HG03571 (cell line): Measurements from ENCODE around the gene UROD.

Source experiments
- ATAC-seq: cut with Tn5 transposase; IDR thresholded peaks from one replicate; pipeline ENCODE4 v1.9.1; 2021; ENCODE audit not compliant: unreplicated experiment

UROD gene

DNA sequence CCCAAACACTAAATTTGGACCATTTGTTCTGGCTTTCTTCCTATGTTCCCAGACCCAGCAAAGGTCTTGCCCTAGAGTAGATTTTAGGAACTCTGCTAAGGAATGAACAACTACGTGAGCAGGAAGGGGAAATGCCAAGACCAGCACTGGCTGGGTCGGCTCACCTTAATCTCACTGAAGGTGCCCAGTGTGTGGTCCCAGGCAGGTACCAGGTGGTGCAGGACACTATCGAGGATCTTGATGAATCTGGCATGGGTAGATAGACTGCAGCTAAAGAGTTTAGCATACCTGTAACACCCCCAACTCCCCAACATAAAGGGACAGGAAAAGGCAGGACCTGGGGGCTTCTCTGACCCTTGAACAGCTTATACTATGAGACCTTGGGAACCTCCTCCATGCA lies 4.0 kb upstream of the UROD start:
- no peak for ATAC-seq

DNA sequence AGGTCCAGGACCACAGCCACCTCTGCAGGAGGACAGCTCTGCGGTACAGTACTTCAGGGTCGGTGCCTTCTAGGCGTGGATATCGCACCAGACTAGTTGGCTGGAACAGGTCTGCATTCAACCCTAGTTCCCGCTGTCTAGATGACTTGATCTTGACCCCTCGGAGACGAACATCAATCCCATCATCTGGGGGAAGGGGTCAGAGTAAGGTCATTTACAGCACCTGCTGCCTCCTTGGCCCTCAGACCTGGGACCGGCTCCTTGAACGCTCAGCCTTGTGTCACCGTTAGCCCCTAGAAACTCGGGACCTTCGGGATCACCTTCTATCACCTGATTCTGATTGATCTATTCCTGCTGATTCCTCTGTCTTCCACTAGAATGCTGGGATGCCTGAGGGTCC lies 3.5 kb upstream of the UROD start:
- ATAC-seq: no peak

DNA sequence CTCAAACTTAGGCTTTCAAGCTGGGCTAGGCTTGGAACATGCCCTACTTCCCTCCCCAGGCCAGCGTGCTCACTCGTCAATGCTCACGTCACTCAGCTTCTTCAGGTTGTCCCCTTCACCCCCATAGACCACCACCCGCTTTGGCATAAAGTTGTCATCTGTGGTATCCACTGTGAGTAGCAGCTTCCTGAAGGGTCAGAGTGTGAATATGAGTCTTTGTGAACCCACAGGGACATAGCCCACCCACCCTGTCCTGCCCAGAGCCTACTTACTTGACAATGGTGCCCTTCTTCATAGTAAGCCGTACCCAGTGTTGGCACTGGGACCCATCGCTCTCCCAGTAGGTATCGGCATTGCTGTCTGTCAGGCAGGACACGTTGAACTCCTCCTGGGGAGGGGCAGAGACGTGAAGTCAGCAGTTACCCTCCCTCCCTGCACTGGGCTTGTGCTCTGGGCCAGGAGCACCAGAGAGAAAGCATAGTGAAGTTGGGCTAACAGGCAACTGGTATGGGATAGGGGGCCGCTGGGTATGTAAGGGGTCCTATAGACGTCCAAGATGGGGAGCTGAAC lies 2.7 kb upstream of the UROD start:
- no peak for ATAC-seq

DNA sequence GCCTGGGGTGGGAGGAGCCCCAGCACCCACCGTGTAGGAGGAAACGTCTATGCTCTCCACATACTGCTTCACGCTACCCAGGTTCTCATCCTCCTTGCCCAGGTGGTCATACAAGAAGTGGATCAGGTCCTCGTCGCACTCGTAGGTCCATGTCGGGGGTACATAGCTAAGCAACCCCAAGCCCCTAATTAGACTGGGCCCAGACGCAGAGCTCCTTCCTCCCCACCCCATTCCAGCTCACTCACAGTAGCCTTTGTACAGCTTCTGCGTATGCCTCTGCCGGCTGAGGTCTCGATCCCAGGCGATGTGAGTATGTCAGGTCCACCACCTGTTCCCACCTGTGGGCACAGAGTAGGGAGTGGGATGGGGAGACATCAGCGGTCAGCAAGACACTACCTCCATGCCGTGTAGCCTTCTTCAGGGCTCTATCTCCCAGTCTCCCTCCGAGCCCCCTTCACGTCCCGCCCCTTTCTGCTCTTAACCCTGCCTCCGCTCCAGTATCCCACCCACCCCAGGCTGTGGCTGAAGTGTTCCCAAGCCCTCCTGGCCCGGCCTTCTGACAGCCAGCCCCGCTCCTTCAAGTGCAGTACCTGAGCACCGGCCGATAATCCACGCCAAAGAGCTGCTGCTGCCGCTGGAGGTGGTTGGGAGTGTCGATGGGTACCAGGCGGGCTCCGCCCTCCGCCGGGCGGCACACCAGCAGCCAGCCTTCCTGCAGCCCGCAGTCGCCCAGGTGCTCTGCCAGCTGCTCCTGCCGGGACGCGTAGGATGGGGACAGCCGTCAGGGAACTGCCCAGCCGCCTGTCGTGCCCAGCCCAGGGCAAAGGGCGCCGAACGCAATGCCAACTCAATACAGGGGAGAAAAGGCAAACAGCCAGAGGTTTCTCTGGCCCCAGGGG lies 1.8 kb upstream of the UROD start:
- ATAC-seq: no peak

DNA sequence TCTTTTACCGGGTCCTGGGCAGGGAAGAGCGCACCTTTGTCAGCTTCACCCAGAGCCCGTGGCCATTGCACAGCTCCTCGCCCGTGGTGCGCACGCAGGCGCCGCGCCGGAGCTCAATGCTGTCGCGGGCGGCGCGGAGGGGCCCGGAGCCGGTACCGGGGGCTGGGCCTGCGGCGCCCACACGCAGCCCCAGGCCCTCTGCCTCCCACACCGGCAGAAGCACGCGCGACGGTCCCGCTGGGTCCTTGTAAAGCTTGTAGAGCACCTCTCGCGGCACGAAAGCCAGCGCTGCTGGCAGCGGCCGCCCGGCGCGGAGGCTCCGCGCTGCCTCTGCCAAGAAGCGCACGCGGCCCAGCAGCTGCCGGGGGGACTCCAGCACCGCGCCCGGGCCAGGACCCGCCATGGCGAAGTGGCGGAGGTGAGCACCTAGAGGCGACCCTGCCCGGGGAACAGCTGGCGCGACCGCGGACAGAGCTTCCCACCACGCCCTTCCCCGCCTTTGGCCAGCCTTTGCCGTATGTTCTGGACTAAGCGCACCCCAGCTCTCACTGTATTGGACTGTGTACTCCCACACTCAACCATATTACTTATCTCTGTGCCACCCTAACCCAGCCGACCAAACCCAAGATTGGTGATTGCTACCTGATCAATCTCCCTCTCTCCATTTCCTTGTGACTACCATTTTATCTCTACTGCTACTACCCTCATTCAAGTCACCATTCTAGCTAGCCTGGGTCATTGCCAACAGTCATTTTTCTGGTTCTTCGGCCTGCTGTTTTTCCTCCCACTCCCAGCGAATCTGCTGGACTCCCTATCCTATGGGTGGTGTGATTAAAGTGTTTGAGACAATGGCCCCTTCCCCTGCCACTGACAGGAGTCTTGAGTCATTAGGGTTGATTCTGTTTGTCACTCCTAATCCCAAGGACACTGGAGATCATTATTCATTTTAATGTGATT lies 921 bp upstream of the UROD start, which contains the start of gene HECTD3:
Gene HECTD3 (minus strand): TSS at position 470 of the 957 bp plus-strand sequence. CDS start 67 bp downstream, at position 403.
- peak; percentile 67 for ATAC-seq

DNA sequence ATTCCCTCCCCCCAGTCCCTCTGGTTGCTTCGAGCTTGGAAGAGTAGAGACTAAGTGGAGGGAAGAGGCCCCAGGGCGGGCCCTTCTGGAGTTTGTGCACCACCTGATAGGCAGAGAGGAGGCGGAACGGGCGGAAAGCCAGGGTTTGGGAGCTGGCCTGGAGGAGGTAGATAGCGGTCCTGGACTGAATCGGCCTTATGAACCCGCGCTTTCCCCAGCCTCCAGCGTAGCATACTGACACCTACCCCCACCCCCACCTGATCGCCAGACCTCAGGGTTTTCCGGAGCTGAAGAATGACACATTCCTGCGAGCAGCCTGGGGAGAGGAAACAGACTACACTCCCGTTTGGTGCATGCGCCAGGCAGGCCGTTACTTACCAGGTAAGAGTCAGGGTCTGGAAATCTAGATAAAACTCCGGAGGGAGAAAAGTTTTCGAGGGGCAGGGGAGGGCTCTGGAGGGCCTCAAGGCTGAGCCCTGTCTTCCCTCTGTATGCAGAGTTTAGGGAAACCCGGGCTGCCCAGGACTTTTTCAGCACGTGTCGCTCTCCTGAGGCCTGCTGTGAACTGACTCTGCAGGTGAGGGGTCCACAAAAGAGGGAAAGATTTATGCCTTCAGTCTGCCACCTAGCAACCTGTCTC lies 705 bp downstream of the UROD start:
- no peak for ATAC-seq

DNA sequence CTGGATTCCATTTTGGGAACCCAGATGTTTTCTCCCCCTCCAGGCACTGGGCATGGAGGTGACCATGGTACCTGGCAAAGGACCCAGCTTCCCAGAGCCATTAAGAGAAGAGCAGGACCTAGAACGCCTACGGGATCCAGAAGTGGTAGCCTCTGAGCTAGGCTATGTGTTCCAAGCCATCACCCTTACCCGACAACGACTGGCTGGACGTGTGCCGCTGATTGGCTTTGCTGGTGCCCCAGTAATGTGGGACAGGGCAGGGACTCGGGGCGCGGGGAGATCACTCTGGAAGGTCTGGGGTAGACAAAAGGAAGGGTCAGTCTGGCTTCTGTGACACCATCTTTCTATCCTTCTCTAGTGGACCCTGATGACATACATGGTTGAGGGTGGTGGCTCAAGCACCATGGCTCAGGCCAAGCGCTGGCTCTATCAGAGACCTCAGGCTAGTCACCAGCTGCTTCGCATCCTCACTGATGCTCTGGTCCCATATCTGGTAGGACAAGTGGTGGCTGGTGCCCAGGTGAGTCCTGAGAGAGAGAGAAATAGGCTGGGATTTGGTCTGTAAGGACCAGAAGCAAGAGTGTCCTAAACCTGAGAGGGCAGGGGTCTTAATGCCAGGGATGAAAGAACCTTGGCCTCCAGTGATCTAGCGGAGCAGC lies 1.6 kb downstream of the UROD start:
- ATAC-seq: no peak

DNA sequence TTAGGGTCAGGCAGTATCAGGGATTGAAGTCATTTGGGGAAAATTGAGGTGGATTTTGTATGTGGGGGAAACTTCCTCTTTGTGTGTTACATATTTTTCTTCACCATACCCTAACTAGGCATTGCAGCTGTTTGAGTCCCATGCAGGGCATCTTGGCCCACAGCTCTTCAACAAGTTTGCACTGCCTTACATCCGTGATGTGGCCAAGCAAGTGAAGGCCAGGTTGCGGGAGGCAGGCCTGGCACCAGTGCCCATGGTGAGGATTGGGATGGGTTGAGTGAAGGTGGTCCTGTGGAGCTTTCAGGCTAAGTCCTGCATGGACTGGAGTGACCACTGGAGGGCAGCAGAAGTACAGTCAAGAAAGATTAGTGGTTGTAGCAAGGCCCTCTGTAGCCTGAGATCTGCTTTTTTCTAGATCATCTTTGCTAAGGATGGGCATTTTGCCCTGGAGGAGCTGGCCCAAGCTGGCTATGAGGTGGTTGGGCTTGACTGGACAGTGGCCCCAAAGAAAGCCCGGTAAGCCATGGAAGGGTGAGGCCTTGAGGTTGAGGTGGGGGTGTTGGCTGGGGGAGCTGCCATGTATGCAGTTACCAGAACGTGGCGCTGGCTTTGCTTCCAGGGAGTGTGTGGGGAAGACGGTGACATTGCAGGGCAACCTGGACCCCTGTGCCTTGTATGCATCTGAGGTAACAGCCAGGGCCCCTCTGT lies 2.4 kb downstream of the UROD start:
- ATAC-seq: no peak

DNA sequence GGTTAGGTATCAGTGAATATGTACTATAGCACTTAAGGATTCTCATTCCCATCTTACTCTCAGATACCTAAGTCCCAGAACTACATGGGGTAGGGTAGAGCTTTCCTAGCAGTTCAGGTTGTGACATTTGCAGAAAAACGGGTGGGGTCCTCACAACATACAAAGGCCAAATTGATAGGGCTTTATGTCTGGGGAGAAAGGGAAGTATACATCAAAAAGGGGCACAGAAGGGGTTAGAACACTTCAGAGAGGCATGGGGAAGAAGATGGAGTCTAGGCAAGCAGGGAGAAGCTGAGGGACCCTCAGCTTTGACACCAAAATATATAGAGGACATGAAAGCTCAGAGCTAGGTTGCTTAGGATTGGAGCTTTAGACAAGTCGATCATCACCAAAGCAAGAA lies 3.6 kb downstream of the UROD start:
- ATAC-seq: no peak

DNA sequence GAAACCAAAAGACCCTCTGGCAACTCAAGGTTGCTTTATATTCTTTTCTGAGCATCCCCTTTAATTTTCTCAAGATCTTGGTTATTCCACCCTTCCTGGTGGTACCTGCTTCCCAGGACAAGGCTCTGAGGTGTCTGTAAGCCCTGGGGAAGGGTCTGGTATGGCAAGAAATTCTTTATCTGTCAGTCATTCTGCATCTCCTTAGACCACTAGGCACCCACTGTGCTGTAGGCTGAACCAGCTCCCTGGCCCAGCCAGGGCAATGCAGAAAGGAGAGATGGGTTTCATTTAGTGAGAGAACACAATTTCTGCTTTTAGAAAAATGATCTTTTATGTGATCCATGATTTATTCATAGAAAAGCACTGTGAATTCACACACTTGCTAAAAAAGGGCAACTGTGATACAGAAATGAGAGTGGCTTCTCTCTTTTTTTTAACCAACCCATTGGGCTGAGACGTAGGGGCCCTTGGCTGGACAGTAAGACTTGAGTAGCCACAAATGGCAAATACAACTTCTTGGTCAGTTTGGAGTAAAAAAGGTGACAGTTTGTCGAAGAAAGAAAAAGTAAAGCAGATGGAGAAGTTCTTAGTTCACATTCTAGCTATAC lies 4.1 kb downstream of the UROD start:
- no peak for ATAC-seq

DNA sequence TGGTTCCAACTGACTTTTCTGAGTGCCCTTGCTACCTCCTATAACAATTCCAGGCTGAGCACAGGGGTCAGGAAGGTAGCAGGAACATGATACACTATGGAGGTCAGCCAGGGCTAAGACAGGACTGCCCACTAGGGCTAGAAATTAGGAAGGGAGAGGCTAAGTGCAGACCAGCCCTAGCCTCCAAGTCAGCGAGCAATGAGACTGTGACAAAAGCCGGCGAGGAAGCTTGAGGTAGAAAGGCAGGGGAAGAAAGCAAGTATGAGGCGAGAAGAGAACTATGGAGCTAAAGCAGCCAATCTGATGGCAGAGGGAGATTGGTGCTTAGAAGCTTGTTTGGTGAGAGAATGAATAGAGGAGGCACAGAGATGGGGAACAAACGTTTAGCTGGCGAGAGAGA lies 4.7 kb downstream of the UROD start:
- no peak for ATAC-seq

DNA sequence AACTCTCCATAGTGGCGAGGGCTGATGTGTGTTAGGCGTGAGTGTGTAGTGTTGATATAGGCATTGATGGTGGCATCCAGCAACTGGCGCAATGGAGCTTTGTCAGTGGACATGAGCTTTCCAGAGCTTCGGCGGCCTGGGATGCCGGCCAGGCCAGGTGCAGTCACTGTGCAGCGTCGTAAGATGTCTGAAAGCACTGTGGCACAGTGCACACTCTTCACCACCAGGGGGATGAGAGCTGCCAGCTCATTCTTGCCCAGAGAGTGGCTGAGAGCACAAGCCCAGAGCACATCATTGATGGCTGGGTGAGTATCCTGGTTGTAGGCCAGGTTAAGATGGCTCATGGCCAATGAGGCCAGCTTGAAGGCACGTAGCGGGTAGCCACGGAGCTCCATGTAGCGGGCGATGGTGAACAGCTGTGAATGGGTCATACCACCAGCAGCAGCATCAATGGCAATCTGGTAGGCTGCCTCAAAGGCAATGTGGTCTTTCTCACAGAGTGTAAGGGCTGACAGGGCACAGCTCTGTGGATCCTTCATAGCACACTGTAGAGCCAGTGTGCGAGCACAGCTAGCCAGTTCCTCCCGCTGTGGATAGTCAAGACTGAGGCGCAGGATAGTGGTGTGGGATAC lies 6.7 kb downstream of the UROD start:
- ATAC-seq: no peak

DNA sequence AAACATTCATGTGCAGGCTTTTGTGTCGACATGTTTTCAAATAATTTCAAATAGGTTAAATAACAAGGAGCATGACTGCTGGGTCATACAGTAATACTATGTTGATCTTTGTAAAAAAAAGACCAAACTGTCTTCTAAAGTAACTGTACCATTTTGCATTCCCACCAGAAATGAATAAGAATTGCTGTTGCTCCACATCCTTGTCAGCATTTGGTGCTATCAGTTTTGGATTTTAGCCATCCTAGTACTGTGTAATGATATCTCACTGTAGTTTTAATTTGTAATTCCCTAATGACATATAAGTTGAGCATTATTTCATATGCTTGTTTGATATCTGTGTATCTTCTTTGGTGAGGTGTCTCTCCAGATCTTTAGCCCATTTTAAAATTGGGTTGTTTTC lies 11.6 kb downstream of the UROD start:
- ATAC-seq: no peak

DNA sequence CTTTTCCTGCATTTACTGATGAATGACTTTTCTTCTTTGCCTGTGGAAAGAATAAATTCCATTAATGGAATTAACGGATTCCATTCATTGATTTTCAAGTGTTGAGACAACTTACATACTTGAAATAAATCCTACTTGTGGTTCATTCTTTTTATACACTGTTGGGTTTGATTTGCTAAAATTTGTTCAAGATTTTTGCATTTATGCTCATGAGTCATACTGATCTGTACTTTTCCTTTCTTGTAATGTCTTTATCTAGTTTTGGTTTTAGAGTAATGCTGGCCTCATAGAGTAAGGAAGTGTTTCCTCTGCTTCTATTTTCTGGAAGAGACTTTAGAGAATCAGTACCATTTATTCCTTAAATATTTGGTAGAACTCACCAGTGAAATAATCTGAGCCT lies 14.4 kb downstream of the UROD start:
- ATAC-seq: no peak

DNA sequence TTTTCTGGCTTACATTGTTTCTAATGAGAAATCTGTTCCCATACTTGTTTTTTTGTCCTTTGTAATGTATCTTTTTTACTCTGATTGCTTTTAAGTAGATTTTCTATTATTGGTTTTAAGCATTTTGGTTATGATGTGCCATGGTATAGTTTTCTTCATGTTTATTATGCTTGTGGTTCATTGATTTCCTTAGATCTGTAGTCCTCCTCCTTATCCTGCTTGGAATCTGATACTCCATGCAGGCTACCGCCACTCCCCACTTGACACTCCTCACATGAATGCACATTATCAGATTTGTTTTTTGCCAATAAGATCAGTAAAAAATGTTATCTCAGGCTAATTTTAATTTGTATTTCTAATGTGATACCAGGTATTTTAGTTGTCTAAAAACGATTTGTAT lies 20.8 kb downstream of the UROD start:
- no peak for ATAC-seq

DNA sequence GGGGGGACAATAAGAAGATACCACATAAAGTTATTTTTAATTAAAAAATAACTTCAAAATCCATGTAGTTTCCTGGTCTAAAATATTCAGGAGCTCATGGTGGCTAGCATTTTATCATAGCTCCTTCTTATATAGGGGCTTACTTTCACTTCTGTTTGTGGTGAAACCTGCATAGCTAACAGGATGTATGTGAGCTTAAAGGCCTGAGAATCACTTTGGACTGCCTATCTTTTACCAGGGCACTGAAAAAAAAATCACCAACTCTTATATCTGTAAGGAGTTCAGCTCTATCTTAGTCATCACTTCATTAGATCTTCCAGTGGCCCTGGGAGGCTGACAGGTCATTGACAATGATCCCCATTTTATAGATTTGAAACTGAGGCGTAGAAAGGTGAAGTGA lies 21.3 kb downstream of the UROD start:
- ATAC-seq: no peak

DNA sequence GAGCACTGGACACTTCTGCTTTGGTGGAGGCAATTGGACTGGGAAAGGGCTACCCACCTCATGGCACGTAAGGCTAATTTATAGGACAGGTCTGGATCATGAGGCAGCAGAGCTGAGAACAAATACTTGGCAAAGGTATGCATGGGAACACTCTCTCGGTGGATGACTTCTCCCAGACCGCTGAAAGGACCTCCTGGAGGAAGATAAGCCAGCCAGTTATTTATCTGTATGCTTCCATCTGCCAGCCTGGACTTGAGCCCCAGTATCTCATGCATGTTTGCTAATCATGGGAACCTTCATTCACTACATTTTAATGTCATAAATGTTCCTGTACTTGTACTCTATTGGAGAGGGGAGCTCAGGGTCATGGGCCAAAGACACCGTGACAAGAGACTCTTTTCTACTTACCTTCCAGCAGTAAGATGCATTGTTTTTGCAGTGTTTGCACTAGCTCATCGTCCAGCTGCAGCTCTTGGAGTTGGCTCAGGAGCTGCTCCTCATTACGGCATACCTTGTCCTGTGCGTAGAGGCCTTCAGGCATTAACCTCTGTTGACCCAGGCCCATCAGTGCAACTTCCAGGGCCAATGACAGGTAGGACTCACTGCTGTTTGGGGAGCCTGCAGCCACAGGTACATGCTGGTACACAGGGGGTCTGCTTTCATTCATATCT lies 23.7 kb downstream of the UROD start:
- no peak for ATAC-seq

DNA sequence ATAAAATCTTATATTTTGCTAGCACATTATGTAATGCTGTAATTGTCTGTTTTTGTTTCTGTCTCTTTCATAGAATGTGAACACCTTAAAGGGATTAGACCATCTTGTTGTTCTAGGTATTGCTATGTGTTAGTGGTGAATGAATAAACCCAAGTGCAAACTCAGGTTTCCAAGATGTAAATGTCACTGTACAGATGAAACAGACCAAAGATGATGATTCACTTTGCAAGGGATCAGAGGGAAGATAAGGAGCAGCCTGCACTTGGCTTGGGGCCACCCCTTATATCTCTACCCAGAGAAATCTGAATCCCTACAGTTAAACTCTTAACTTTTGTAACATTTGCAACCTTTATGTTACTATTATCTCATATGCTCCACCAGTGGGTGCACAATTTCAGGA lies 25.4 kb downstream of the UROD start:
- no peak for ATAC-seq
